HepG2 (cell line): ENCODE results near the gene NF2. TPM values are rescaled to one million over a fixed set of nuclear protein-coding genes. Genes with fewer than 3 reads are reported as not detected.

Experiments
- ATAC-seq: fragments of 200-7000 bp; cut with Tn5 transposase; 3 replicates; pipeline ENCODE4 v1.9.1; 2020; ENCODE audit warnings: mild to moderate bottlenecking, moderate library complexity
- BruUV-seq: library from RNA; stranded (reverse); fragments of 400-500 nt; replicated peaks from 2 replicates; lab custom pipeline; 2021; lab: Mats Ljungman, UMichigan
- CTCF ChIA-PET: fragments of 300-600 bp; formaldehyde crosslinking; extraction: SDS; loops from one replicate; lab custom pipeline; 2021; ENCODE audit warnings: low total read pairs, inconsistent platforms, low intra/inter-chr PET ratio; lab: Yijun Ruan, JAX
- POLR2A ChIA-PET: fragments of 350-600 bp; sonication (Branson Sonifier 250); formaldehyde crosslinking; loops from one replicate; lab custom pipeline; 2020; ENCODE audit warnings: antibody characterized with exemption, inconsistent platforms; lab: Yijun Ruan, JAX
- DNase-seq: peaks from one replicate; pipeline ENCODE4 v3.0.0-alpha.2; 2015; ENCODE audit warnings: low spot score
- FAIRE-seq: peaks from 3 replicates; lab custom pipeline; 2011; peaks lifted over from hg19 to GRCh38; lab: Jason Lieb, UNC
- H2AFZ ChIP-seq: one replicate; pipeline ENCODE4 v1.6.1; 2011; ENCODE audit warnings: low read length, inconsistent platforms
- H3K27ac ChIP-seq: fragments of 300-600 bp; 3 replicates; pipeline ENCODE4 v1.8.0; 2011; ENCODE audit warnings: mixed run types, mild to moderate bottlenecking, mixed read lengths, low read length, inconsistent platforms; ENCODE audit not compliant: insufficient read depth; ENCODE audit errors: extremely low read length
- H3K27me3 ChIP-seq, 2 experiments: fragments of 200-600 bp in 1 of 2; 2 replicates in 1 of 2; 3 replicates in 1 of 2; pipeline versions ENCODE4 v1.6.0 to v1.8.0; 2011; ENCODE audit warnings: low read length in 2 of 2, mild to moderate bottlenecking in 2 of 2, moderate library complexity in 2 of 2, inconsistent platforms in 1 of 2; ENCODE audit not compliant: insufficient read depth in 2 of 2, control insufficient read depth in 1 of 2
- H3K36me3 ChIP-seq, 2 experiments: fragments of 200-600 bp in 1 of 2; replicated peaks in 1 of 2; 2 replicates in 1 of 2; 3 replicates in 1 of 2; pipeline versions ENCODE4 v1.5.1 to v1.8.0; 2011; ENCODE audit warnings: low read length in 2 of 2, inconsistent platforms in 1 of 2; ENCODE audit not compliant: insufficient read depth in 2 of 2, control insufficient read depth in 1 of 2
- H3K4me1 ChIP-seq: 2 replicates; pipeline ENCODE4 v1.5.1; 2012; ENCODE audit warnings: low read length, inconsistent platforms; ENCODE audit not compliant: insufficient read depth
- H3K4me2 ChIP-seq: 2 replicates; pipeline ENCODE4 v1.6.0; 2011; ENCODE audit warnings: low read depth, low read length, inconsistent platforms
- H3K4me3 ChIP-seq, 3 experiments: fragments of 200-600 bp in 1 of 3; sonication (generic), shearing (Covaris generic) in 1 of 3; replicated peaks in 1 of 3; 2 replicates each; pipeline ENCODE4 v1.5.1; 2011 to 2016; ENCODE audit warnings: low read length in 3 of 3, inconsistent platforms in 2 of 3, low read depth in 2 of 3, mild to moderate bottlenecking in 2 of 3, control low read depth in 1 of 3, mixed read lengths in 1 of 3; ENCODE audit not compliant: insufficient read depth in 1 of 3
- H3K79me2 ChIP-seq: one replicate; pipeline ENCODE4 v1.6.1; 2011; ENCODE audit warnings: low read length, inconsistent platforms; ENCODE audit not compliant: insufficient read depth
- H3K9ac ChIP-seq: 2 replicates; pipeline ENCODE4 v1.6.0; 2011; ENCODE audit warnings: mild to moderate bottlenecking, low read depth, low read length, inconsistent platforms; ENCODE audit not compliant: insufficient read depth
- H3K9me3 ChIP-seq: 2 replicates; pipeline ENCODE4 v1.5.1; 2012; ENCODE audit warnings: mild to moderate bottlenecking, low read length
- H4K20me1 ChIP-seq: 2 replicates; pipeline ENCODE4 v1.6.0; 2011; ENCODE audit warnings: inconsistent platforms, mild to moderate bottlenecking, low read length, moderate library complexity; ENCODE audit not compliant: insufficient read depth
- AGO2 ChIP-seq: fragments of 200-400 bp; formaldehyde crosslinking; optimal IDR thresholded peaks from 2 replicates; pipeline ENCODE3; 2017; ENCODE audit warnings: mild to moderate bottlenecking, low read depth, low read length, moderate library complexity
- ATM ChIP-seq: fragments of 450-650 bp; IDR thresholded peaks from 2 replicates; pipeline ENCODE4 v1.7.1; 2017; ENCODE audit warnings: mild to moderate bottlenecking, borderline replicate concordance
- CHD2 ChIP-seq: IDR thresholded peaks from 2 replicates; pipeline ENCODE4 v1.6.1; 2011; ENCODE audit warnings: low read depth, low read length, improper control_type of control experiment
- CREBL2 ChIP-seq: sonication (generic); formaldehyde crosslinking; IDR thresholded peaks from 2 replicates; pipeline ENCODE4 v1.8.1; 2023; ENCODE audit warnings: missing genetic modification reagents, mild to moderate bottlenecking, borderline replicate concordance
- ELF1 ChIP-seq: sonication (generic); formaldehyde crosslinking; IDR thresholded peaks from 2 replicates; pipeline ENCODE4 v1.4.0; 2020; ENCODE audit warnings: missing genetic modification reagents
- FOXA3 ChIP-seq: IDR thresholded peaks from 2 replicates; pipeline ENCODE4 v1.6.1; 2016; ENCODE audit warnings: missing genetic modification reagents, missing compliant biosample characterization
- KDM3A ChIP-seq: IDR thresholded peaks from 2 replicates; pipeline ENCODE4 v1.6.1; 2018; ENCODE audit warnings: low read depth, missing compliant biosample characterization
- KLF13 ChIP-seq: sonication (generic); formaldehyde crosslinking; IDR thresholded peaks from 2 replicates; pipeline ENCODE4 v1.4.0; 2020; ENCODE audit warnings: mild to moderate bottlenecking, missing genetic modification reagents
- MED1 ChIP-seq: sonication (generic); formaldehyde crosslinking; IDR thresholded peaks from 2 replicates; pipeline ENCODE4 v1.4.0; 2020; ENCODE audit warnings: missing genetic modification reagents
- RFX3 ChIP-seq: IDR thresholded peaks from 2 replicates; pipeline ENCODE4 v1.6.1; 2016; ENCODE audit warnings: missing biosample characterization, missing genetic modification reagents
- RFXAP ChIP-seq: sonication (generic); formaldehyde crosslinking; IDR thresholded peaks from 2 replicates; pipeline ENCODE4 v1.4.0; 2020; ENCODE audit warnings: missing genetic modification reagents, borderline replicate concordance
- RORA ChIP-seq: sonication (generic); formaldehyde crosslinking; IDR thresholded peaks from 2 replicates; pipeline ENCODE4 v1.5.0; 2020; ENCODE audit warnings: mild to moderate bottlenecking, missing genetic modification reagents, moderate library complexity
- SKI ChIP-seq: fragments of 450-650 bp; IDR thresholded peaks from one replicate; pipeline ENCODE4 v1.6.1; 2018; ENCODE audit warnings: mild to moderate bottlenecking; ENCODE audit not compliant: partially characterized antibody
- SMAD1 ChIP-seq: sonication (generic); formaldehyde crosslinking; IDR thresholded peaks from 2 replicates; pipeline ENCODE4 v1.4.0; 2020; ENCODE audit warnings: missing genetic modification reagents, low read depth, mild to moderate bottlenecking, borderline replicate concordance
- SNAPC2 ChIP-seq: sonication (generic); formaldehyde crosslinking; IDR thresholded peaks from 2 replicates; pipeline ENCODE4 v1.8.1; 2022; ENCODE audit warnings: mild to moderate bottlenecking, missing genetic modification reagents
- SP4 ChIP-seq: sonication (generic); formaldehyde crosslinking; IDR thresholded peaks from 2 replicates; pipeline ENCODE4 v1.8.1; 2023; ENCODE audit warnings: mild to moderate bottlenecking, missing genetic modification reagents
- ZNF317 ChIP-seq: sonication (generic); formaldehyde crosslinking; IDR thresholded peaks from 2 replicates; pipeline ENCODE4 v1.5.0; 2020; ENCODE audit warnings: mild to moderate bottlenecking, missing genetic modification reagents
- ZNF382 ChIP-seq: sonication (generic); formaldehyde crosslinking; IDR thresholded peaks from 2 replicates; pipeline ENCODE4 v1.5.0; 2020; ENCODE audit warnings: missing genetic modification reagents, mild to moderate bottlenecking, borderline replicate concordance
- ZNF501 ChIP-seq: sonication (generic); formaldehyde crosslinking; IDR thresholded peaks from 2 replicates; pipeline ENCODE4 v1.5.1; 2020; ENCODE audit warnings: mild to moderate bottlenecking, moderate library complexity, missing genetic modification reagents
- ZNF777 ChIP-seq: sonication (generic); formaldehyde crosslinking; IDR thresholded peaks from 2 replicates; pipeline ENCODE4 v1.4.0; 2020; ENCODE audit warnings: missing genetic modification reagents
- WGBS: methylation state at CpG from one replicate; pipeline ENCODE4 v1.1.6; 2017; ENCODE audit warnings: low lambda C conversion rate; 5-methylcytosine and 5-hydroxymethylcytosine counted together
- in situ Hi-C: cut with HindIII; loops from 2 replicates; pipeline ENCODE4 v1.10.0; 2017; ENCODE audit warnings: low pct_unique_long_range_greater_than_20kb; ENCODE audit not compliant: extremely low pct_ligation_motif_present
- intact Hi-C: fragments of 100-400 bp; cut with micrococcal nuclease; formaldehyde crosslinking; loops from one replicate; pipeline ENCODE4 v1.10.0; 2022; ENCODE audit not compliant: unreplicated experiment
- polyA plus RNA-seq, 8 experiments: library from polyadenylated mRNA; depleted of rRNA in 3 of 8; stranded (reverse) in 7 of 8; unstranded in 1 of 8; fragments of >200 nt; fragmentation: Illumina TruSeq in 4 of 8; extraction: Trizol in 4 of 8; gene quantifications; 2 replicates each; pipeline versions ENCODE4 v1.2.1 to v1.2.3, GENCODE V29; 2011 to 2016; ENCODE audit warnings: low read depth in 4 of 8, missing spikeins in 1 of 8, mixed read lengths in 1 of 8; ENCODE audit not compliant: insufficient read depth in 1 of 8
- total RNA-seq, 5 experiments: library from RNA; depleted of rRNA; stranded (reverse); fragments of >200 nt; fragmentation: Illumina TruSeq; extraction: Trizol; gene quantifications; 2 replicates each; pipeline ENCODE4 v1.2.3, GENCODE V29; 2016; ENCODE audit warnings: low read depth in 1 of 5

Gene NF2
- total and polyA plus RNA-seq, 2 of the 13 experiments (the other 11 are each of a cell fraction or from before 2014, with no cell fraction given), result 9.3 to 33.3 TPM

DNA sequence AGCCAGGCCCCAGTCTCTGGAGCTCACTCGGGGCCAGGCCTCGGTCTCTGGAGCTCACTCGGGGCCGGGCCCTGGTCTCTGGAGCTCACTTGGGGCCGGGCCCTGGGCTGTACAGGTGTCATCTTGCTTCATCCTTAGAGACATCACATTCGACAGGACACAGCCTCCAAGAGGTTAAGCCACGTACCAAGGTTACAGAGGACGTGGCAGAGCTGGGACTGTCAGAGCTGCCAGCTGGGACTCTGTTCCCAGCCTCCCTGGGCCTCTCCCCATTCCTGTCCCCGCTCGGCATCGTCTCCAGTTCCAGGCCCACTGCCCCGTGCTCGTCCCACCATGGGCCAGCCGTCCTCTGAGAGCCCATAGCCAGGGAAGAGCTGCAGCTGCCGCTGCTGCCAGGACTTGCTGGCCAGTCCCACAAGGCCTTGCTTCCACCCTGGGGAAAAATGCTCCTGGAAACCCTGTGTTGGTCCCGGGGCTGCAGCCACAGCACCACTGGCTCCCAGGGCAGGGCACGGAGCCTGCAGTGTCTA lies 136.0 kb downstream of the NF2 start (continued):
- TF ChIP-seq SMAD1 (CRISPR knock-in tag), result no peak

- Histone ChIP-seq H3K79me2 (no peaks in the 10 kb centered on the region), H3K9me3 (no peaks in the 10 kb centered on the region), H3K27ac (no peak overlapping the region), H3K4me3 (no peak overlapping the region), H3K4me2 (no peak overlapping the region), H3K36me3 (peaks cover 3 to 12% of the 10 kb centered on the region in 2 experiments; a peak in 3 of 5 replicates), H3K4me1 (no peaks in the 10 kb centered on the region), H3K27me3 (no peaks in the 10 kb centered on the region), H3K9ac (no peak overlapping the region), H2AFZ (no peak overlapping the region), H4K20me1 (no peaks in the 10 kb centered on the region)
- no peak for TF ChIP-seq ZNF777 (CRISPR knock-in tag)
- TF ChIP-seq SNAPC2 (CRISPR knock-in tag), result no peak
- TF ChIP-seq FOXA3 (CRISPR knock-in tag), result no peak
- TF ChIP-seq ELF1 (CRISPR knock-in tag), result no peak
- no peak for TF ChIP-seq SKI
- TF ChIP-seq AGO2, result no peak
- no peak for TF ChIP-seq CREBL2 (CRISPR knock-in tag)
- TF ChIP-seq ZNF382, result no peak
- no peak for TF ChIP-seq MED1 (CRISPR knock-in tag)
- no peak for TF ChIP-seq SP4 (CRISPR knock-in tag)
- TF ChIP-seq ZNF501 (CRISPR knock-in tag), result no peak
- no peak for TF ChIP-seq RFXAP (CRISPR knock-in tag)
- no peak for TF ChIP-seq ATM
- TF ChIP-seq RORA (CRISPR knock-in tag), result no peak
- no peak for TF ChIP-seq CHD2
- TF ChIP-seq KLF13 (CRISPR knock-in tag), result no peak
- no peak for TF ChIP-seq KDM3A (CRISPR knock-in tag)
- no peak for TF ChIP-seq RFX3
- TF ChIP-seq ZNF317 (CRISPR knock-in tag), result no peak
- BruUV-seq, result no TSS peak
- no peak for ATAC-seq
- WGBS, result 100% methylated on average over 3 of the region's 5 CpGs
- DNase-seq, result no peak
- CTCF ChIA-PET, result no interaction called here
- intact Hi-C loops (no loop called here), in situ Hi-C loops (no loop called here)
- FAIRE-seq, result no peak
- POLR2A ChIA-PET, result no interaction called here
Observed at GRCh38 chr22:29740216-29740615, 136.8 kb downstream of the NF2 start.
